CD1c-positive myeloid dendritic cell (primary cell): Measurements from ENCODE around the gene DALRD3.

Experiments
- DNase-seq: peaks from one replicate; pipeline ENCODE4 v3.0.0-alpha.2; 2016; ENCODE audit errors: extremely low spot score

Gene DALRD3

DNA sequence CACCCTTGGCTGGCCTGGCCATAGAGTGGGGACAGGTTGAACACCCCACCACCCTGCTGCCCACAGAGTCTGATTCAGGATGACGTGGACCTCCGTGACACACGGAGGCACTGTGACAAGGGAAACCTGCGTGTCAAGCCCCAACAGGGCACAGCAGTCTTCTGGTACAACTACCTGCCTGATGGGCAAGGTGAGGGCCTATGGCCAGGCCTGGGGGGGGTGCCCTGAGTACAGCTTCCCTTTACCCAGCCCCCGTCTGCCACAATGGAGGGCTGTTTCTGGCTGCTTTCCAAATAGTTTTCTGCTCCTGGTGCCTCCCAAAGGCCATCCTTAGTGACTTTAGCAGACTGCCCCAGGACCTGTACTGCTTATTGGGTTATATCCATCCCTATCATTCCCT lies 12.4 kb downstream of the DALRD3 start:
- DNase-seq = no peak

DNA sequence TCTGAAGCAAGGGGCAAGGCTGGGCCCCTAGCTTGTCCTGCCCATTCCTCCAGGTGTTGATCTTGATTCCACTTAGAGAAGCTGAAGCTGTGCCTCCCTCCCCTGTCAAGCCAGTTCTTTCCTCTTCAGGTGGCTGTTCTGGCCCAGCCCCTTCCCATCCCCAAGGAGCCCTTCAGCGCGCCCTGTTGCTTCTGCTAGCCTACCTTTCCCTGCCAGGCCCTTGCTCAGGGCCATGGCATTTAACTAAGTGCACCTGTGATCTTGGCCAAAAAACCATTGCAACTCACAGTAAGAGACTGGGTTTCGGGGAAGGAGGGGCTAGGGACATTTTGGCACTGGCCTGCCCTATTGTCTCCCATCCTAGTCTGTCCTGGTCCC lies 13.1 kb downstream of the DALRD3 start:
- no peak for DNase-seq

- no peak for DNase-seq
These were observed 13.8 kb downstream of the DALRD3 start for GRCh38 chr3:49004352-49005302.

- DNase-seq = no peak
These were observed 17.2 kb downstream of the DALRD3 start for GRCh38 chr3:49001155-49001554.

GRCh38 chr3:48999085-48999858 lies 19.1 kb downstream of the DALRD3 start:
- DNase-seq = no peak

DNA sequence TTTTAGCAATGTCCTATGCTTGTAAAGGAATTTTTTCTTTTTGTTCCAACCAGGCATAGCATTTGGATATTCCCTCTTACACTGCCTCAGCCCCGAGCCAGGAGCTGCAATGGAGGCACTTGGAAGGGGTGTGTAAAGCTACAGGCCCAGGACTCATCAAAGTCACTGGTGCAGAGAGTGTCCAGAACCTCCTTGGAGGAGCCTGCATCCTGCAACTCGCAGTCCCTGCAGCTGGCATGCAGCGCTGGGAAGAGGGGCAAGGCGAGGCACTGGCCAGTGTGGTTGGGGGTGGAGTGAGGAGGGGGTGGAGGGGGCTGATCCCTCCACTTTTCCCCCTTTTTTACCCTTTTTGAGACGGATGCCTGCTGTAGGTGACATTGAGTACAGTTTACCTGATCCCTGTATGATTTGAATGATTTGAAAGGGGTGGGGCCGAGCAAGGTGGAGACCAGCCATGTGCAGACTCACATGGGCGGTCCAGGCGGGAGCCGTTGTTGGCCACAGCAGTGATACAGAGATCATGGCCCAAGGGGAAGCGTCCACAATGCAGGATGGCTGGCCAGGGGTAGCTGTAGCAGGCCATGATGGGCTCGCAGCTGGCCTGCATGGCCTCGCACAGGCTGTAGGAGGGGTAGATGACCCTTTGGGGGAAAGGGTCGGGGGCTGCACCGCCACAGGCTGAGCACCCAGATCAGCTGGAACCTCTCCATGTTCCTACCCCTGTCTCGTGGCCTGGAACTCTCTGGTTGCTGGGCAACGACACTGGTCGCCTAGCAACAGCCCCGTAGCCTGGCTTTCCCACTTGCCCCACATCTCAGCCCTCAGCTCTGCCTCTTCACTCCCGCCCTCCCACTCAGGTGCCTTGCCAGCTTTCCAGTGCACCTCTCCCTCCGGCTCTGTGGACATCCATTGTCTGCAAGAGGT lies 20.4 kb downstream of the DALRD3 start:
- DNase-seq = no peak

DNA sequence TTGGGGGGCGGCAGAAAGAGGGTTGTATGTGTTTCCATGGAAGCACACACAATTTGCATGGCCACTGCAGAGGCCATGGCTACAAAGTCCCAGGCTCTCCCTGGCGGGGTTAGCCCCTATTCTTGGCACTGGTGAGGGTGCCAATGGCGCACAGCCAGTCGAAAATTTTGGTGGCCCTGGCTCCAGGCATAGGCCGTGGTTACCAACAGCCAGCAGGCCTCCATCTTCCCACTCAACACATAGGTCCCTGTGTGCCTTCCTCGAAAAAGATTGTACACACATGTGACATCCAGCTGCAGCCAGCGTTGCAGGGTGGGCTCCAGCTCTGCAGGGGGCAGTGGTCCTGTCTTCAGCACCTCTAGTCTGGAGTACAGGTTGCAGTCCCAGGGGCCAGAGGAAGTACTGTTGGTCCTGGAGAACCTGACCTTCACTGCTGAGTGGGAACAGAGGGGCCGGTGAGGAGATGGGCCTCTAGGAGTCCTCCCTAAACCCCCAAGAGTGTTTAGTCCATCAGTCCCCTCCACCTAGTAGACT lies 21.2 kb downstream of the DALRD3 start:
- DNase-seq = no peak

- DNase-seq = no peak
These were observed 21.7 kb downstream of the DALRD3 start for GRCh38 chr3:48996640-48997039.

- peak; percentile 24 for DNase-seq
These were observed 24.5 kb downstream of the DALRD3 start for GRCh38 chr3:48993834-48994233.

DNA sequence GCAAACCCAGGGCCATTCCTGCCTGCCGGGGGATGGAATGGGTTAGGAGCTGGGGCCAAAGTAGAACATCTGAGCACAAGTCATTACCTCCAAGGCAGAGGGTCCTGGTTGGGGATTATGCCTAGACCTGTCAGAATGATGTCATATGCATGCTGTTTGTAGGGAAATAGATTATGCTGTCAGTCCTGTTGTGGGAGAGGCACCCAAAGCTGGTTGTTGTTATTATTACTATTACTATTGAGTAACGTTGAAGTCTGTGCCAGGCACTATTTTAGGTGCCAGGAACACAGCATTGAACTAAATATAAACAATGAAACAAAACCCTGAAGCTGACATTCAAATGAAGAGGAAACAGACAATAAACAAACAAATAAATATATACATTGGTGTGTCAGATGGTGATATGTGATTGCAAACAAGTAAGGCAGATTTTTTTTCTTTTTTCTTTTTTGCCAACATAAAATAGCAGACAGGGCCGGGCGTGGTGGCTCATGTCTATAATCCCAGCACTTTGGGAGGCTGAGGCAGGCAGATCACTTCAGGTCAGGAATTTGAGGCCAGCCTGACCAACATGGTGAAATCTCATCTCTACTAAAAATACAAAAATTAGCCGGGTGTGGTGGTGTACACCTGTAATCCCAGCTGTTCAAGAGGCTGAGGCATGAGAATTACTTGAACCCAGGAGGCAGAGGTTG lies 26.4 kb downstream of the DALRD3 start:
- no peak for DNase-seq

GRCh38 chr3:48990636-48991469 lies 27.5 kb downstream of the DALRD3 start:
- peak; percentile 42 for DNase-seq

DNA sequence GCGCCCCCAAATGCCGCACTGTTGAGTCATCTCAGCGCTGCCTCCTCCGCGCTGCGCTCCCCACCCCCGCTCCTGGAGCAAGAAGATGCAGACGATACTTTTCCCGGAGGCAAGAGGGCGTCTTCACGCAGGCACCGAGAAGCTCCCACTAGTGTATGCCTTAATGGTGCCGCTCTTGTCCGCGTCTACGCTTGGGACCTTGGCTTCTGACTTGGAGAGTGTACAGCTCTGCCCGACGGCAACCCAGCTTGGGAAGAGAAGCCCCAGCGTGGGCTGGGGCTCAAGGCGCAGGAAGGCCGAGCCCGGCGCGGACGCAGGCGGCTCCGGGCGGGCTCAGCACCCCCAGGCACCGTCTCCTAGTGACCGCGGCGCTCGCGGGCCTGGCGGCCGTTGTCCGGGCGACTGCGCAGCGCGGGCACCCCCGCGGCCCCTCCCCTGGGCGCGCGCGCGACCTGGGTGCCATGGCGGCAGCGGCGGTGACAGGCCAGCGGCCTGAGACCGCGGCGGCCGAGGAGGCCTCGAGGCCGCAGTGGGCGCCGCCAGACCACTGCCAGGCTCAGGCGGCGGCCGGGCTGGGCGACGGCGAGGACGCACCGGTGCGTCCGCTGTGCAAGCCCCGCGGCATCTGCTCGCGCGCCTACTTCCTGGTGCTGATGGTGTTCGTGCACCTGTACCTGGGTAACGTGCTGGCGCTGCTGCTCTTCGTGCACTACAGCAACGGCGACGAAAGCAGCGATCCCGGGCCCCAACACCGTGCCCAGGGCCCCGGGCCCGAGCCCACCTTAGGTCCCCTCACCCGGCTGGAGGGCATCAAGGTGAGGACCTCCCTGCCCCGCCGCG lies 28.4 kb downstream of the DALRD3 start, which contains the start of gene P4HTM:
Gene P4HTM (plus strand): TSS at position 446 of the 840 bp plus-strand sequence. CDS start 16 bp downstream, at position 462.
- DNase-seq = peak; percentile 89

- DNase-seq = no peak
These were observed 29.1 kb downstream of the DALRD3 start for GRCh38 chr3:48989126-48989795.

DNA sequence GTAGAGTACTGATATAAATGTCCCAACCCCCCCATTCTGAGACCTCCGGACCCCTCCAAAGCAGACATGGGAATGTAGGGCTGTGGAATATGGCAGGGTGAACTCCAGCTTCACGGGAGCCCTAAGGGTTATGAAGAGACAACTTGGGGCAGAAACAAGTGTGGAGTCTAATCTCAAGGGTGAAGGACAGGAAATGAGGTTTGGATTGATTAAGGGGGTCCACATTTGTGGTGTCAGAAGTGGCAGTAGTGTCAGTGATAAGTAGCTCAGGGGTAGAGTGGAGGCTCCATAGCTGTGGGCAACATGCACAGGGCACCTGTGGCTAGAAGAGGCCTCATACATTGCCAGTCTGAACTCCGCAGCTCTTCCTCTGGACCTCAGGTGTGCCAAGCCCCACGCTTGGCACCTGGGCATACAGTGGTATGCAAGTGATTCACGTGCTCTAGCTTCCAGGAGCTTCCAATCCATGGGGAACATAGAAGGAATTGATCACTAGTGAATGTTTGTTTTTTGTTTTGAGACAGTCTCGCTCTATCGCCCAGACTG lies 32.5 kb downstream of the DALRD3 start:
- no peak for DNase-seq

GRCh38 chr3:48984663-48985062 lies 33.7 kb downstream of the DALRD3 start:
- DNase-seq = peak; percentile 61

- DNase-seq = no peak
These were observed 35.3 kb downstream of the DALRD3 start for GRCh38 chr3:48983096-48983495.

GRCh38 chr3:48982686-48983085 lies 35.7 kb downstream of the DALRD3 start:
- no peak for DNase-seq

GRCh38 chr3:48982016-48982415 lies 36.4 kb downstream of the DALRD3 start:
- DNase-seq = no peak
